Measurements from ENCODE around the gene FOXM1.

GRCh38 chr12:2925322-2925995 is 48.5 kb upstream of the FOXM1 start:
- TF ChIP-seq FOXK2 (IDR thresholded peaks at IDR 0.05) (no peak), BHLHE40 (IDR thresholded peaks at IDR 0.05; ENCODE audit: borderline replicate concordance) (no peak)
